ENCODE data around the gene POLR3A.

DNA sequence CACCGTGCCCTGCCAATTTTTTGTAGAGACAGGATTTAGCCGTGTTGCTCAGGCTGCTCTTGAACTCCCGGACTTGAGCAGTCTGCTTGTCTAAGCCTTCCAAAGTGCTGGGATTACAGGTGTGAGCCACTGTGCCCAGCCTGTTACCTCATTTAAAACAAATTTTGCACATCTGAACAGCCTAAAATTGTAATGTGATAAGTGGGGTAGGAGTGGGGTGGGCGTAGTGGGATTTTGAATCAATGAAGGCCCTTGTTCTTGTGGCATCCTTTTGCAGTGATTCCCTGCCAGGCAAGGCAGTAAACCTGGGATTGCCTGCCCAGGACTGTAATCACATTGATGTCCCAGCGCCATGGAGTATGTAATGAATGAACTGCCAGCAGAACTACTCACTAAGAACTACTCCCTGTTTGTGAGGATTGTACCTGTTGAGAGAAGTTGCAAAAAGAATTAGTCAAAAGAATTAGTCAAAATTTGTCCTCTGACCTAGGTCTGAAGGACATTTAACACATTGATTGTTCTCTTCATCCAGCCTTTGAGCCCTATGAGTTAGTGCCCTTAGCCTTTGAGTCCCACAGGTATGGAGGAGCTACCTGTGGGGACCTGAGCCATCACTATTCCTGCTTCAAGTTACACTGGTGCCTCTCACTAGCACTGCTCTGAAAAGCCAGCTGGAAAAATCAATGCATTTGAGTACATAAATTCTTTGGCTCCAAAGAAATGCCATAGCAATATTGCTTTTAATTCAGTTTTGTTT, 9.7 kb upstream of the POLR3A start:
- TF ChIP-seq CTCF (conservative IDR thresholded peaks at IDR 0.05) (no peak), EZH2 (IDR thresholded peaks at IDR 0.05; ENCODE audit: low read depth) (no peak)
